Panc1 (cell line): ENCODE measurements around the gene ABCG1.

ENCODE experiments used
- POLR2AphosphoS5 ChIP-seq: IDR thresholded peaks from 2 replicates; pipeline ENCODE4 v1.6.1; 2012; ENCODE audit warnings: mild to moderate bottlenecking, low read depth, low read length, moderate library complexity
- SIN3A ChIP-seq: IDR thresholded peaks from 2 replicates; pipeline ENCODE4 v1.6.1; 2012; ENCODE audit warnings: low read depth, mild to moderate bottlenecking, low read length, moderate library complexity, borderline replicate concordance; ENCODE audit not compliant: insufficient read depth

GRCh38 chr21:42258885-42259407 is 40.0 kb downstream of the ABCG1 start:
- no peak for TF ChIP-seq POLR2AphosphoS5
- TF ChIP-seq SIN3A: no peak
